ENCODE results near the gene MAP2K2.

The MAP2K2 gene

DNA sequence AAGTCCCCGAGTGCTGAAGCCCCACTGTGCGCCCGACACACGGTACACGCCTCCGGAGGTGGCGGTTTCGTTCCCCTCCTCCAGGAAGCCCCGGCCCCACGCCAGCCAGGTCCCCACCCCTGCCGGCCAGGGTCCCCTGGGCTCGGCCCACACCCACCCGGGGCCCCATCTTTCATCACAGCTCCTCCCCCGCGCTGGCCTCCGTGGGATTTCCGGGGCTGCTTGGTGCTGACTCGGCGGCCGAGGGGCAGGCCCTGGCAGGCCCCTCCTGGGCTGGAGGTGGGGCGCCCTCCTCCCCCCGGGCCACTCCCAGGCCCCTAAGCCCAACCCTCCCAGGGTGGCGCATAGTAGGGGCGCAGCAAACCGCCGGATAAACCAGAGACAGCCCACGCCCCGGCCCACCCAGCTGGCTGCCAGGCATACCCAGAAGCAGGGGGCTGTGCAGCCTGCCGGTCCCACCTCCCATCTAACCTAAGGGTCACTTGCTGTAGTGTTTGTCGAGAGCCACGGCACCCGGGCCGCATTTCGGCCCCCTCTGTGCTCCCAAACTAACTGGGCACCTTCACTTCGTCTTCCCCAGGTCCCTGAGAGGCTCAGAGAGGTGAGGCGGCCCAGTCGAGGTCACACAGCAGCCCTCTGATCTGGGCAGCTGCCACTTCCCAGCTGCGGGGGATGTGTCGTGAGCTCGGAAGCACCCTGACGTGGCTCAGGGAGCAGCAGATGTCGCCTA is 63.9 kb downstream of the MAP2K2 start:
- no peak for DNase-seq

DNA sequence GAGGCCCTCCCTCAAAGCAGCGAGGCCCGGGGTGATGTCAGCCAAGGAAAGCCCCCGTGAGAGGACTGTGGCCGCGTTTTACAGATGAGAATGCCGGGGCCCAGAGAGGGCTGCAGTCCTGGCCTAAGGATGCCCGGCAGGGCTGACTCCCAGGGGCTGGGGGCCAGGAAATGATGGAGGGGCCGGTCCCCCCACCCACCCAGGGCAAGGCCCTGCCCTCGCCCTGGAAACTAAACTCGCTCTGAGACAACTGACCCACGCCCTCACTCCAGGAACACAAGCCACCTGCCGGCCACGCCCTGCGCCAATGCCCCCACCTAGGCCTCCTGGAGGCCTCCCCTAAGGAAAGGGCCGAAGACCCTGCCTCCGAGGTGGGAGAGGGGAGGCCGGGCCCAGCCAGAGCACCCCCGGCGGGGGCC is 64.5 kb downstream of the MAP2K2 start:
- DNase-seq = peak in 1 of 3 experiments; percentile 6

DNA sequence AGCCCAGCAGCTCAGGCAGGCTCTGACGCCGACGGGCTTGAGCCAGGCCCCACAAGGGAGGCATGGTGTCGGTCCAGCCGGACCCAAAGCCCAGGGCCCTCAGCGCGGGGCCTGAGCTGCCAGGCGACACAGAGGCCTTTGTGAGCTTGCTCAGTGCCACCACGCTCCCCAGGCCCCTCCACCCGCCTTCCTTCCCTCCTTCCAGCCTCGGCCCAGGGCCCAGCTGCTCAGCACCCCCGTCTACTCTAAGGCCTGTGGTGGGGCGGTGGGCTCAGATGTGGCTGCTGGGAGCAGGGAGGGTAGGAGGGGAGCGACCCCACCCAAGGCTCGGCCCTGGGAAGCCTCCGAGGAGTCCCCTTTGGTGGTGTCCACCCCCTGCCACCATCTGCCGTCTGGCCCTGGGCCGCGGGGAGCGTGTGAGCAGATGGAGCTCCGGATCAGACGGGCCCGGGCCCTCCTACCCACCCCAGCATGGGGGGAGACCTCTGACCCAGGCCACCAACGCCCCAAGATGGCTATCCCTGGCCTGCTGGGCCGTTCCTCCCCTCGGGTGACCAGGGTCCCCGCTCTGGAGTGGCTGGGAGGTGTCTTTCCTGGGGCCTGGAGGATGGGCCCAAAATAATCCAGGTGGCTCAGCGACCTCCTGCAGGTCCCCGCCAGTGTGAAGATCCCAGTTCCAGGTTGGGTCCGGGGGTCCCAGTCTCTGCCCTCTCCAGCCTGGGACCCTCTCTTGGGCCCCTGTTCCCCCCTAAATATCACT is 65.0 kb downstream of the MAP2K2 start:
- DNase-seq = no peak

GRCh38 chr19:4057931-4058692 is 65.8 kb downstream of the MAP2K2 start:
- DNase-seq = no peak

- no peak for DNase-seq
These were observed 68.7 kb downstream of the MAP2K2 start for GRCh38 chr19:4055209-4055552.

DNA sequence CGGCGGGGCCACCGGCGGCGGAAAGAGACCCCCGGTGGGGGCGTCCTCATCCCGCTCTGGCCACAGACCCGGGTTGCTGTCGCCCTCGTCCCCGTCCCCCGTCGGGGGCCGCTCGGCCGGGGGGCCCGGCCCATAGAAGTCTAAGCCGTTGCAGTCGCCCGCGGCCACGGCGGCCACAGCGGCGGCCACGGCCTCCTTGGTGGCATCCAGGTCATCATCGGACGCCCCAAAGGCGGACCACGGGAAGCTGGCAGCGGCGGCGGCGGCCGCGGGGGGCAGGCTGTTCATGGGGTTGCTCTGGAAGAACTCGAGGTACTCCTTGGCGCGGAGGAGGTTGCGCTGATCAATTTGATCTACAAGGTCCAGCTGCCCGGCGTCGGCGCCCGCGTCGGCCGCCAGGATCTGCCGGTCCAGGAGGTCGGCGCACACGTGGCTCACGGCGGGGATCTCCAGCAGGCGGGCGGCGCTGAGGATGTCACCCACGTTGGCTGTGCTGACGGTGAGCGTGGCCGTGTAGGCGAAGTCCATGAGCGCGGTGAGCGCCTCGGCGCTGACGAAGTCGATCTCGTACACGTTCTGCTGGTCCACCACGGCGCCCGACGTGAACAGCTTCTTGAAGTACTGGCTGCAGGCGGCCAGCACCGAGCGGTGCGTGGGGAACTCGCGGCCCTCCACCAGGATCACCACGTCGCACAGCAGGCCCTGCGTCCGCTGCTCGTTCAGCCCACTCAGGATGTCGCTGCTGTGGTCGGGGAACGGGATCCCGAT is 69.3 kb downstream of the MAP2K2 start:
- no peak for DNase-seq

- no peak for DNase-seq
These were observed 70.2 kb downstream of the MAP2K2 start for GRCh38 chr19:4053423-4054324.

DNA sequence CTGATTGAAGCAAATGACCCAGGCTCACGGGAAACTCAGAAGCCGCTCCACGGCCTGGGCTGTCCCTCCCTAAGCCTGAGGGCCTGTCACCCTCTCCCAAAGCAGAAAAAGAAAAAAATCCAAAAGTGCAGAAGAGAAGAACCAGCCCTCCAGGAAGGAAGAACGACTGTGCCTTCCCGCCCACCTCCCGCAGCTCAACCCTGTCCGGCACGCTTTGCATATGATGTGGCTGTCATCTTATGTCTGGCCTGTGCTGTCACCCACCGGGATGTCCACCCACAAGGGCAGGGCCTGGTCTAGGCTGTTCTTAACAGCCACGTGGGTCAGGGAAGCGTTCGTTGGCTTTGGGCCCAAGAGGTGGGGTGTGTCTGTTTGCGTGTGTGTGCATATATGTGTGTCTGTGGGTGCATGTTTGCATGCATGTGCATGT is 70.9 kb downstream of the MAP2K2 start:
- DNase-seq = no peak

DNA sequence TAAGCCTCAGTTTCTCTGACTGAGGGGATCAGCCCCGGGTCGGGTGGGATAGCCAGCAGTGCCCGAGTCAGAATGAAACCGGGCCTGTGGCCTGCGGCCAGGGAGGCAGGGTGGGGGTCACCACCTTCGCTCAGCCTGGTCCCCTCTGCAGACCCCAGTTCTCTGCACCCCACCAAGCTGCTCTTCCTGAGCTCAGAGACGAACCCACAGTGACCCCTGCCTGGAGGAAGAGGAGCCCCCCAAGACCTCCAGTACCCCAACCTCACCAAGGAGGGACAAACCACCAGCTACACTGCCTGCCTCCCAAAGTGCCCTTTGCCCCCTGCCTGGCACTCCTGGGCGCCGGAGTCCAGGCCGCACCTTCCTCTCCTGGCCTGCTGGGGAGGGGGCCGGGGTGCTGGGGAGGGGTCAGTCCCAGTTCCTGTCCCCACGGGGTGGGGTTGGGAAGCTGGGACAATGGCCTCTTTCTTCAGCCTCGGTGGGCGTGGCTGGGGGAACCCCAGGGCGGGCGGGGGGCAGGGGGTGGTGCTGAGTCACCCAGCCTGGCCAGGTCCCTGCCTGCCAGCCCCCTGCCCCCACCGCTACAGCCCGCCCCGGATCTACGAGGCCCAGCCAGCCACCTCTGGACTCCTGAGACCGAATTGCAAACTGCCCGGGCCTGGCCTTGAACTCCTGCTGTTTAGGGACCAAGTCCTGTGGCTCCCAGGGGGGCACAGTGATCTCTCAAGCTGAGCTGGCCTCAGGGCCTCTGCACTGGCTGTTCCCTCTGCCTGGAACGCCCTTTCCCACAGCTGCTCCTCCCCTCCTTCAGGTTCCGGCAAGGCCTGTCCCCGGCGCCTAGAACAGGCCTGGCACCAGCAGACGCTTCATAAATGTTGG is 71.6 kb downstream of the MAP2K2 start:
- no peak for DNase-seq

GRCh38 chr19:4051175-4052101 is 72.5 kb downstream of the MAP2K2 start:
- DNase-seq = no peak

GRCh38 chr19:4049432-4049831 is 74.5 kb downstream of the MAP2K2 start:
- DNase-seq = no peak

GRCh38 chr19:4046946-4047683 is 76.8 kb downstream of the MAP2K2 start:
- no peak for DNase-seq

- DNase-seq = no peak
These were observed 77.6 kb downstream of the MAP2K2 start for GRCh38 chr19:4046362-4046691.

DNA sequence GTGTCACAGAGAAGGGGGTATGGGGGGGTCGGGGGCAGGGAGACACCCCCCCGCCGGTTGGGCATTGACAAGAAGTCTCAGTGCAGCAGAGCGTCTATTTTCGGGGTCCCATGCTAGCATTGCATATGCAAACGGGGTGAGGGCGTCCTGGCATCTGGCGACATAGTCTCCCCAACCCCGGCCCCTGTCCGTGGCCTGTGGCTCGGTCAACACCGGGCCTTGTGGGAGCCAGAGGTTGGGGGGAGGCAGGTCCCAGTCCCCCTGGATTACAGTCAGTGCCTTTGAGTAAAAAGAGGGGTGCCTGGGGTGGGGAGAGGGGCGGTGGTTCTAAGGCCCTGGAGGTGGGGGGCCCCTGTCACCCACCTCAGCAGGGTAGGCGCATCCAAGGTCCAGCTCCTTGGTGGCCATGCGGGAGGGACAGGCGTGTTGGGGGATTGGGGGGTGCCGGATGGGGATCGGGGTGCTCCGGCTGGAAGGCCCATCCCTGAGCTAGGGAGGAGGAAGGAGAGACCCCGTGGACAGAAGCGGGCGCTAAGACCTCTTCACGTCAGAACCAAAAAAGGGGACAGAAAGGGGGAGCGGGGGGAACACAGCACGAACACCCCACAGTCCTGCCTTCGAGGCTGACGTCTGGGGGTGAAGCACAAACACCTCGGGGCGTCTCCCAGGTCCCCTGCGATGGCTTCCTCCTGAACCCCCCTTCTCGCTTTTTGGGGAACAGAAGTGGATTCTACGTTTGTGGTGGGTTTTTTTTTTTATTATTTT is 78.1 kb downstream of the MAP2K2 start:
- no peak for DNase-seq

DNA sequence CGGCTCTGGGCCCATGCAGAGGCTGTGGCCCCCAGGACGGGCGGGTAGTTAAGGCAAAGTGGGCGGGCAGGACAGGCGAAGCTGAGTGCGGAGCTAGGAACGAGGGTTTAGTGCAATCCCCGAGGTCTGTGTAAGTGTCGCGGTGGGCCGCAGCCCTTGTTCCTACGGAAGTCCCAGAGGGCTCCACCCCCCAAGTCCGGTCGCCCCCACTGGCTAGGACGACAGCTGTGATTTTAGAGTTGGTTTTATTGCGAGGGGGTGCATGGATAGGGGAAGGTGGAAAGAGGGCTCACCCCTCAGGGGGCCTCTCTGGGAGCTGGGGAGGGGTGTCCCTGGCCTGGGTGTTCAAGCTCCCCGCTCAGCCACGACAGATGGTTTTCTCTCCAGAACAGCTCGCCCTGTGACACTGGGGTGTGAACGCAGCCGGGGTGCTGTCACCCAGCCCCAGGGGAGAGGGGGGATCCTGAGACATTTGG is 78.9 kb downstream of the MAP2K2 start:
- DNase-seq = no peak

- no peak for DNase-seq
These were observed 79.8 kb downstream of the MAP2K2 start for GRCh38 chr19:4043966-4044715.

GRCh38 chr19:4043401-4043800 is 80.5 kb downstream of the MAP2K2 start:
- DNase-seq = no peak

All from NCI-H1417 (cell line).